ENCODE data around the gene PROSER2. TPM values are rescaled to one million over a fixed set of nuclear protein-coding genes. Genes with fewer than 3 reads are reported as not detected.

PROSER2 gene
- total RNA-seq, 4 donors from 2014 or later: 2.3 to 10.7 (median 3.7) TPM

DNA sequence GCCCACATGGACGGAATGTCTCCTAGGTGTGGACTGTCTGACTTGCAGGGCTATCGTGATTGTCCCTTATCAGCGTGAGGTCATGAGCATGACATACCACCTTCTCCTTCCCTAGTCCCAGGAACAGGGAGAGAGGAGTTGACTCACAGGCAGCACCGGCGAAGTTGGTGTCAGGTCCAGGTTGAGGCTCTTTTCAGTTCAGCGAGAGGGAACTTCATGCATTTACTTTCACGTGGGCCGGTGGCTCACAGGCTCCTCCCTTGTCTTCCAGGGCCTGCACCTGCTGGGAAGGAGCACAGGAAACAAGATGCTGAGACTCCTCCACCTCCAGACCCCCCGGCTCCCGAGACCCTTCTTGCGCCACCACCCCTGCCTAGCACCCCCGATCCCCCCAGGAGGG, 46.1 kb downstream of the PROSER2 start:
- Histone ChIP-seq H3K27me3 (no peaks in the 10 kb centered on the region), H3K4me1 (peaks cover 0 to 1% (median 0%) of the 10 kb centered on the region in 4 donors), H3K36me3 (no peaks in the 10 kb centered on the region), H3K4me3 (no peak overlapping the region), H3K9me3 (no peaks in the 10 kb centered on the region), H3K27ac (no peak overlapping the region)
- TF ChIP-seq POLR2A (IDR thresholded peaks at IDR 0.05): no peak
- TF ChIP-seq CTCF (IDR thresholded peaks at IDR 0.05): no peak
- DNase-seq: no peak

- no peak for TF ChIP-seq POLR2A (IDR thresholded peaks at IDR 0.05)
- no peak for TF ChIP-seq CTCF (IDR thresholded peaks at IDR 0.05)
- DNase-seq: no peak
- Histone ChIP-seq H3K9me3 (no peaks in the 10 kb centered on the region), H3K4me3 (peak overlapping the region in 1 of 4 donors; percentile 17), H3K4me1 (peaks cover 0 to 8% (median under 1%) of the 10 kb centered on the region in 4 donors), H3K36me3 (no peaks in the 10 kb centered on the region), H3K27ac (no peak overlapping the region), H3K27me3 (no peaks in the 10 kb centered on the region)
These were observed 46.7 kb downstream of the PROSER2 start for GRCh38 chr10:11869743-11870460.

DNA sequence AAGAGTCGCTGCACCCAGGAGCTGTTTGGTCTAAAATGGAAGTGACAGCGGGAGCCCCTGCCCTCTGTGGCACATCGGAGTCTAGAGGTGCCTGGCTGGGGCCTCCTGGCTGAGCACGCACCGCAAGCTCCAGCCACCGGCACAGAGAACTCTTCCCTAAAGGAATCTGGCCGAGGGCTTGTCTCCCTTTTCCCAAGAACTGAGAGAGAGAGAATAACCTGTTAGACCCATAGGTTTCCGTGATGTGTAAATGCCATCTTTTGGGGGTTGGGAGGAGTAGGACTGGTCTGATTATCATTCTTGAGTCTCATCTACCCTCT, 47.3 kb downstream of the PROSER2 start:
- DNase-seq: no peak
- no peak for TF ChIP-seq CTCF (IDR thresholded peaks at IDR 0.05)
- TF ChIP-seq POLR2A (IDR thresholded peaks at IDR 0.05): no peak
- Histone ChIP-seq H3K27ac (no peak overlapping the region), H3K36me3 (no peaks in the 10 kb centered on the region), H3K4me1 (peaks cover 0 to 13% (median 3%) of the 10 kb centered on the region in 4 donors), H3K9me3 (no peaks in the 10 kb centered on the region), H3K4me3 (no peak overlapping the region), H3K27me3 (no peaks in the 10 kb centered on the region)

- no peak for DNase-seq
- TF ChIP-seq CTCF (IDR thresholded peaks at IDR 0.05): no peak
- TF ChIP-seq POLR2A (IDR thresholded peaks at IDR 0.05): no peak
- H3K27ac ChIP-seq: no peak overlapping the region
- no peaks in the 10 kb centered on the region for H3K9me3 ChIP-seq
- H3K4me3 ChIP-seq: no peak overlapping the region
- H3K27me3 ChIP-seq: no peaks in the 10 kb centered on the region
- no peaks in the 10 kb centered on the region for H3K36me3 ChIP-seq
- peaks cover 0 to 19% (median 3%) of the 10 kb centered on the region in 4 donors for H3K4me1 ChIP-seq
These were observed 47.8 kb downstream of the PROSER2 start for GRCh38 chr10:11870900-11871400.

DNA sequence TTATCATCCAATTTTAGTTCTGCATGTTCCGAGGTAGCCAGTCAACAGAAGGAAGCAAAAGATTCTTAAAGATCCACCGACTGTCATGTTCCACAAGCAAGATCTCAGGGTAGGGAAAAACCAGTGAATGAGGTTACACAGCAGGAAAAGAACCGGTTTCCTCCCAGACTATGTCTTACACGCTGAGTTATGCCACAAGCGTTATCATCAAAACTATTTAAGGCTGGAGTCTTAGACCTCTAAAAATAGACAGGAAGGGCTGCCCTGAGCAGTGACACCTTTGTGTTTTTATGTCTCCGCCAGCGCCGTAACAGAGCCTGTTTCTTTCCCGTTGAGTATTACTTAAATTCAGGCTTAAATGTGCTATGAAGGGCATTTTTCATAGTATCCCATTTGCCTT, 48.3 kb downstream of the PROSER2 start:
- peaks cover 0 to 22% (median 3%) of the 10 kb centered on the region in 4 donors for H3K4me1 ChIP-seq
- H3K4me3 ChIP-seq: no peak overlapping the region
- no peak overlapping the region for H3K27ac ChIP-seq
- no peaks in the 10 kb centered on the region for H3K36me3 ChIP-seq
- H3K9me3 ChIP-seq: no peaks in the 10 kb centered on the region
- no peak for DNase-seq
- no peaks in the 10 kb centered on the region for H3K27me3 ChIP-seq
- no peak for TF ChIP-seq CTCF (IDR thresholded peaks at IDR 0.05)
- no peak for TF ChIP-seq POLR2A (IDR thresholded peaks at IDR 0.05)

All from Peyer's patch (tissue), 4 donors.